H9 (cell line): ENCODE results near the gene HSDL2. TPM values are rescaled to one million over a fixed set of nuclear protein-coding genes. Genes with fewer than 3 reads are reported as not detected.

Source experiments
- DNase-seq: peaks from one replicate; pipeline ENCODE4 v3.0.0-alpha.2; 2017
- H2AFZ ChIP-seq: one replicate; pipeline ENCODE4 v1.6.1; 2013; ENCODE audit warnings: mild to moderate bottlenecking, low read length, control low read depth, moderate library complexity
- H2AK5ac ChIP-seq: 2 replicates; pipeline ENCODE4 v1.6.1; 2013; ENCODE audit warnings: low read length, control low read depth, mixed read lengths; ENCODE audit not compliant: insufficient read length
- H2BK120ac ChIP-seq: one replicate; pipeline ENCODE4 v1.6.1; 2013; ENCODE audit warnings: low read depth, mild to moderate bottlenecking, low read length, control low read depth, inconsistent platforms; ENCODE audit not compliant: poor library complexity, severe bottlenecking
- H2BK12ac ChIP-seq: 2 replicates; pipeline ENCODE4 v1.6.1; 2013; ENCODE audit warnings: low read length, control low read depth, mixed read lengths, low read depth; ENCODE audit not compliant: insufficient read length
- H2BK15ac ChIP-seq: 2 replicates; pipeline ENCODE4 v1.6.1; 2013; ENCODE audit warnings: low read depth, low read length, control low read depth
- H2BK20ac ChIP-seq: one replicate; pipeline ENCODE4 v1.6.1; 2013; ENCODE audit warnings: low read depth, mild to moderate bottlenecking, low read length, control low read depth, inconsistent platforms; ENCODE audit not compliant: poor library complexity, severe bottlenecking
- H2BK5ac ChIP-seq: 2 replicates; pipeline ENCODE4 v1.6.1; 2013; ENCODE audit warnings: low read length, control low read depth, mixed read lengths; ENCODE audit not compliant: insufficient read length
- H3K14ac ChIP-seq: 2 replicates; pipeline ENCODE4 v1.6.1; 2013; ENCODE audit warnings: low read length, control low read depth; ENCODE audit not compliant: insufficient read depth
- H3K18ac ChIP-seq: 2 replicates; pipeline ENCODE4 v1.6.1; 2013; ENCODE audit warnings: low read depth, mild to moderate bottlenecking, mixed read lengths, low read length, control low read depth; ENCODE audit not compliant: insufficient read length
- H3K23ac ChIP-seq: 2 replicates; pipeline ENCODE4 v1.6.1; 2013; ENCODE audit warnings: low read length, control low read depth, mixed read lengths, low read depth; ENCODE audit not compliant: insufficient read length
- H3K23me2 ChIP-seq: 2 replicates; pipeline ENCODE4 v1.6.1; 2013; ENCODE audit warnings: low read depth, mild to moderate bottlenecking, mixed read lengths, low read length, control low read depth; ENCODE audit not compliant: insufficient read length, poor library complexity, severe bottlenecking
- H3K27ac ChIP-seq: 2 replicates; pipeline ENCODE4 v1.5.1; 2013; ENCODE audit warnings: low read length, control low read depth, mixed read lengths, low read depth; ENCODE audit not compliant: insufficient read length
- H3K27me3 ChIP-seq: 2 replicates; pipeline ENCODE4 v1.6.1; 2013; ENCODE audit warnings: low read length, control low read depth, inconsistent platforms; ENCODE audit not compliant: insufficient read depth
- H3K4ac ChIP-seq: 2 replicates; pipeline ENCODE4 v1.6.1; 2013; ENCODE audit warnings: low read depth, mild to moderate bottlenecking, control low read depth, inconsistent platforms, low read length, moderate library complexity
- H3K4me1 ChIP-seq: 2 replicates; pipeline ENCODE4 v1.6.1; 2013; ENCODE audit warnings: low read length, control low read depth, inconsistent platforms; ENCODE audit not compliant: insufficient read depth
- H3K4me2 ChIP-seq: 2 replicates; pipeline ENCODE4 v1.6.1; 2013; ENCODE audit warnings: low read length, control low read depth, mixed read lengths; ENCODE audit not compliant: insufficient read length, insufficient read depth
- H3K56ac ChIP-seq: 2 replicates; pipeline ENCODE4 v1.6.1; 2013; ENCODE audit warnings: low read depth, mild to moderate bottlenecking, mixed read lengths, low read length, control low read depth; ENCODE audit not compliant: insufficient read length
- H3K79me1 ChIP-seq: 2 replicates; pipeline ENCODE4 v1.6.1; 2013; ENCODE audit warnings: low read depth, mild to moderate bottlenecking, moderate library complexity, low read length, control low read depth, inconsistent platforms; ENCODE audit not compliant: insufficient read depth, poor library complexity, severe bottlenecking
- H3K79me2 ChIP-seq: 2 replicates; pipeline ENCODE4 v1.6.1; 2013; ENCODE audit warnings: low read length, control low read depth, inconsistent platforms; ENCODE audit not compliant: insufficient read depth
- H3K9ac ChIP-seq: 2 replicates; pipeline ENCODE4 v1.6.1; 2013; ENCODE audit warnings: low read length, control low read depth, mixed read lengths; ENCODE audit not compliant: insufficient read length; ENCODE audit errors: extremely low read depth
- H3K9me3 ChIP-seq: one replicate; pipeline ENCODE4 v1.6.1; 2013; ENCODE audit warnings: low read depth, low read length, inconsistent platforms; ENCODE audit not compliant: control insufficient read depth
- H3T11ph ChIP-seq: one replicate; pipeline ENCODE4 v1.6.1; 2013; ENCODE audit warnings: mild to moderate bottlenecking, low read length, control low read depth, inconsistent platforms
- H4K20me1 ChIP-seq: one replicate; pipeline ENCODE4 v1.6.1; 2013; ENCODE audit not compliant: control insufficient read depth, insufficient read length, insufficient read depth
- H4K5ac ChIP-seq: 2 replicates; pipeline ENCODE4 v1.6.1; 2013; ENCODE audit warnings: low read depth, mild to moderate bottlenecking, mixed read lengths, low read length, control low read depth; ENCODE audit not compliant: insufficient read length
- H4K8ac ChIP-seq: replicated peaks from 2 replicates; pipeline ENCODE4 v1.6.1; 2013; ENCODE audit warnings: low read length, control low read depth, mixed read lengths, low read depth; ENCODE audit not compliant: insufficient read length
- H4K91ac ChIP-seq: 2 replicates; pipeline ENCODE4 v1.6.1; 2013; ENCODE audit warnings: low read depth, mild to moderate bottlenecking, moderate library complexity, mixed read lengths, low read length, control low read depth; ENCODE audit not compliant: insufficient read length
- H3K27ac Mint-ChIP-seq, 3 experiments: 2 replicates in 2 of 3; 3 replicates in 1 of 3; pipeline ENCODE4 v1.8.0; 2020 to 2021; ENCODE audit warnings: mixed read lengths in 3 of 3, mild to moderate bottlenecking in 1 of 3, moderate library complexity in 1 of 3
- H3K27me3 Mint-ChIP-seq: 2 replicates; pipeline ENCODE4 v1.8.0; 2021; ENCODE audit warnings: low read depth, mild to moderate bottlenecking, moderate library complexity, mixed read lengths
- H3K36me3 Mint-ChIP-seq, 3 experiments: 2 replicates in 2 of 3; 3 replicates in 1 of 3; pipeline ENCODE4 v1.8.0; 2020 to 2021; ENCODE audit warnings: low read depth in 3 of 3, mixed read lengths in 3 of 3; ENCODE audit not compliant: insufficient read depth in 1 of 3
- H3K4me1 Mint-ChIP-seq, 2 experiments: 2 replicates each; pipeline ENCODE4 v1.8.0; 2020; ENCODE audit warnings: mixed read lengths in 2 of 2
- H3K4me3 Mint-ChIP-seq, 2 experiments: 2 replicates in 1 of 2; 3 replicates in 1 of 2; pipeline ENCODE4 v1.8.0; 2020 to 2021; ENCODE audit warnings: mild to moderate bottlenecking in 2 of 2, mixed read lengths in 2 of 2, moderate library complexity in 1 of 2
- H3K9me3 Mint-ChIP-seq, 2 experiments: 2 replicates in 1 of 2; 3 replicates in 1 of 2; pipeline ENCODE4 v1.8.0; 2020; ENCODE audit warnings: mild to moderate bottlenecking in 2 of 2, mixed read lengths in 2 of 2, moderate library complexity in 1 of 2
- CTCF ChIP-seq: fragments of 200-600 bp; sonication (generic); conservative IDR thresholded peaks from 3 replicates; pipeline ENCODE4 v1.8.0; 2021; ENCODE audit warnings: antibody characterized with exemption, mild to moderate bottlenecking
- WGBS: extraction: QIAGEN DNeasy Blood & Tissue Kit; methylation state at CpG from one replicate; pipeline ENCODE4 v1.1.7; 2013; ENCODE audit warnings: missing lambda C conversion rate, low lambda C conversion rate, mixed read lengths; ENCODE audit not compliant: insufficient read length; ENCODE audit errors: extremely low coverage; 5-methylcytosine and 5-hydroxymethylcytosine counted together
- total RNA-seq: library from RNA; stranded (reverse); gene quantifications from 2 replicates; pipeline ENCODE4 v1.2.1, GENCODE V29; 2021

The HSDL2 gene
- total RNA-seq, 1 experiment from 2014 or later: 16.6 TPM

DNA sequence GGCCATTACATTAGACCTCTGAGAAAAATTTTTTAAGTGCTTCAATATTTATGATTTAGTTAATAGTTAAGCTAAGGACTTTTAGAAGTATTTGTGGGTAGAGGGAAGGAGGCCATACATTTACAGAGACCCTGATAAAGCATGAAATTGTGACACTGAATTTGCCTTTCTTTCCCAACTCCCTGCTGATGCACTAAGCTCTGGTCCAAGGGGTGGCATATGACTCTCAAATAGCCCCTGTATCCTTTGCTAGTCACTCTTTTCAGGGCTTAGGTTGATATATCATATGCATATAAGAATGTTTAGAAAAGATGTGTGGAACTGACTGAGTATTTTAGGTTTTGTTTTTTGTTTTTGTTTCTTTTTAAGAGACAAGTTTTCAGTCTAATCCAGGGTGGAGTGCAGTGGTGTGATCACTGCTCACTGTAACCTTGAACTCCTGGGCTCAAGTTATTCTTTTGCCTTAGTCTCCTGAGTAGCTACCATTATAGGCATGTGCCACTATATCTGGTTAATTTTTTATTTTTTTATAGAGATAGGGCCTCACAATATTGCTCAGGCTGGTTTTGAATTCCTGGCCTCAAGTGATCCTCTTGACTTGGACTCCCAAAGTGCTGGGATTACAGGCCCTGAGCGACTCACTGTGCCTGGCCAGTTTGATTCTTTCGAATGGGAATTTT, 127.2 kb downstream of the HSDL2 start:
- no peak overlapping the region for H4K5ac ChIP-seq
- H3K4me1 Mint-ChIP-seq: peaks cover 22 to 34% of the 10 kb centered on the region in 2 experiments
- H2BK20ac ChIP-seq: no peak overlapping the region
- H3K79me2 ChIP-seq: peaks cover 20% of the 10 kb centered on the region; the same call in 1 of the 2 replicates
- H3K36me3 Mint-ChIP-seq: no peaks in the 10 kb centered on the region
- no peaks in the 10 kb centered on the region; a peak in 1 of 5 replicates for H3K9me3 Mint-ChIP-seq
- no peak overlapping the region for H4K8ac ChIP-seq
- no peak overlapping the region for H3K56ac ChIP-seq
- no peaks in the 10 kb centered on the region; the same call in 1 of the 2 replicates for H3K4me1 ChIP-seq
- no peak overlapping the region for H2AK5ac ChIP-seq
- H4K20me1 ChIP-seq: no peaks in the 10 kb centered on the region
- no peak overlapping the region for H3T11ph ChIP-seq
- no CpG with 5 or more reads among the region's 2 CpGs for WGBS
- no peak overlapping the region for H3K23ac ChIP-seq
- H4K91ac ChIP-seq: no peak overlapping the region
- no peak overlapping the region for H2BK12ac ChIP-seq
- no peaks in the 10 kb centered on the region for H3K27me3 ChIP-seq
- no peak for DNase-seq
- H2AFZ ChIP-seq: no peak overlapping the region
- TF ChIP-seq CTCF: no peak
- no peak overlapping the region for H3K14ac ChIP-seq
- H3K4me2 ChIP-seq: no peak overlapping the region
- no peak overlapping the region for H2BK5ac ChIP-seq
- H3K4ac ChIP-seq: no peak overlapping the region
- H2BK15ac ChIP-seq: no peak overlapping the region
- H3K27me3 Mint-ChIP-seq: no peaks in the 10 kb centered on the region
- no peaks in the 10 kb centered on the region for H3K23me2 ChIP-seq
- no peak overlapping the region for H3K27ac ChIP-seq
- H3K9me3 ChIP-seq: no peaks in the 10 kb centered on the region
- H3K18ac ChIP-seq: no peak overlapping the region
- H3K27ac Mint-ChIP-seq: peak overlapping the region in 1 of 3 experiments; percentile 34; a peak in 2 of 7 replicates
- peaks cover 6% of the 10 kb centered on the region for H3K79me1 ChIP-seq
- no peak overlapping the region for H2BK120ac ChIP-seq
- no peak overlapping the region for H3K9ac ChIP-seq
- H3K4me3 Mint-ChIP-seq: no peak overlapping the region
